Germinal center (tissue), 1 donor: ENCODE results near the gene METTL15.
"Not testable (repeated sequence)": the region's sequence is repeated elsewhere in the genome, so short reads cannot be mapped to it uniquely, and the experiment has no call there.

Source experiments
- DNase-seq: peaks from one replicate; pipeline ENCODE4 v3.0.0; 2012; ENCODE audit warnings: mixed read lengths, low spot score

The METTL15 gene

GRCh38 chr11:28296426-28296825 lies 188.2 kb downstream of the METTL15 start:
- no peak for DNase-seq

- no peak for DNase-seq
Observed at GRCh38 chr11:28298209-28298608, 190.0 kb downstream of the METTL15 start.

GRCh38 chr11:28303477-28304191 lies 195.4 kb downstream of the METTL15 start:
- DNase-seq, result no peak

- no peak for DNase-seq
Observed at GRCh38 chr11:28315440-28315839, 207.3 kb downstream of the METTL15 start.

- no peak for DNase-seq
Observed at GRCh38 chr11:28318871-28319270, 210.7 kb downstream of the METTL15 start.

- DNase-seq, result no peak
Observed at GRCh38 chr11:28323621-28324020, 215.4 kb downstream of the METTL15 start.

GRCh38 chr11:28332393-28332792 lies 224.2 kb downstream of the METTL15 start:
- not testable (repeated sequence) for DNase-seq

GRCh38 chr11:28337701-28338100 lies 229.5 kb downstream of the METTL15 start:
- no peak for DNase-seq

- DNase-seq, result no peak
Observed at GRCh38 chr11:28338371-28338770, 230.2 kb downstream of the METTL15 start.

- no peak for DNase-seq
Observed at GRCh38 chr11:28339488-28339887, 231.3 kb downstream of the METTL15 start.

GRCh38 chr11:28342716-28343115 lies 234.5 kb downstream of the METTL15 start:
- no peak for DNase-seq

GRCh38 chr11:28343304-28344233 lies 235.4 kb downstream of the METTL15 start:
- DNase-seq, result no peak

GRCh38 chr11:28346209-28346608 lies 238.0 kb downstream of the METTL15 start:
- no peak for DNase-seq

GRCh38 chr11:28346721-28347120 lies 238.5 kb downstream of the METTL15 start:
- DNase-seq, result no peak

- no peak for DNase-seq
Observed at GRCh38 chr11:28347371-28347770, 239.2 kb downstream of the METTL15 start.

- no peak for DNase-seq
Observed at GRCh38 chr11:28350216-28350615, 242.0 kb downstream of the METTL15 start.

- DNase-seq, result no peak
Observed at GRCh38 chr11:28353991-28354390, 245.8 kb downstream of the METTL15 start.

GRCh38 chr11:28366549-28367346 lies 258.6 kb downstream of the METTL15 start:
- no peak for DNase-seq

- not testable (repeated sequence) for DNase-seq
Observed at GRCh38 chr11:28378095-28378494, 269.9 kb downstream of the METTL15 start.
